HS-5 (cell line): ENCODE results near the gene NUP160.
"Not testable (repeated sequence)": the region's sequence is repeated elsewhere in the genome, so short reads cannot be mapped to it uniquely, and the experiment has no call there.

ENCODE experiments used
- DNase-seq: peaks from one replicate; pipeline ENCODE4 v3.0.0-alpha.2; 2012; ENCODE audit warnings: low read depth

The NUP160 gene

GRCh38 chr11:47847892-47848699 is at the start of gene NUP160:
NUP160 (minus strand) TSS chr11:47848350; CDS start chr11:47848318, 32 bp downstream.
- peak; percentile 23 for DNase-seq

- DNase-seq = no peak
Measured at GRCh38 chr11:47896199-47896598, 48.0 kb upstream of the NUP160 start.

GRCh38 chr11:47895035-47895434 is 46.9 kb upstream of the NUP160 start:
- no peak for DNase-seq

- DNase-seq = not testable (repeated sequence)
Measured at GRCh38 chr11:47892546-47893276, 44.6 kb upstream of the NUP160 start.

GRCh38 chr11:47891886-47892285 is 43.7 kb upstream of the NUP160 start:
- DNase-seq = no peak

- DNase-seq = no peak
Measured at GRCh38 chr11:47889714-47890441, 41.7 kb upstream of the NUP160 start.

- no peak for DNase-seq
Measured at GRCh38 chr11:47887910-47888569, 39.9 kb upstream of the NUP160 start.

GRCh38 chr11:47886096-47886495 is 37.9 kb upstream of the NUP160 start:
- no peak for DNase-seq

GRCh38 chr11:47882437-47882836 is 34.3 kb upstream of the NUP160 start:
- not testable (repeated sequence) for DNase-seq

GRCh38 chr11:47881145-47881544 is 33.0 kb upstream of the NUP160 start:
- DNase-seq = no peak

- DNase-seq = no peak
Measured at GRCh38 chr11:47879259-47880158, 31.4 kb upstream of the NUP160 start.

GRCh38 chr11:47875858-47876257 is 27.7 kb upstream of the NUP160 start:
- not testable (repeated sequence) for DNase-seq

- no peak for DNase-seq
Measured at GRCh38 chr11:47870404-47870803, 22.3 kb upstream of the NUP160 start.

GRCh38 chr11:47869544-47870393 is 21.6 kb upstream of the NUP160 start:
- DNase-seq = no peak

- no peak for DNase-seq
Measured at GRCh38 chr11:47867823-47868222, 19.7 kb upstream of the NUP160 start.

GRCh38 chr11:47866892-47867291 is 18.7 kb upstream of the NUP160 start:
- not testable (repeated sequence) for DNase-seq

- no peak for DNase-seq
Measured at GRCh38 chr11:47864901-47865300, 16.8 kb upstream of the NUP160 start.

GRCh38 chr11:47863898-47864430 is 15.8 kb upstream of the NUP160 start:
- DNase-seq = no peak

GRCh38 chr11:47863189-47863897 is 15.2 kb upstream of the NUP160 start:
- DNase-seq = peak; percentile 80
